ENCODE results near the gene MAML2.

- TF ChIP-seq CTCF (IDR thresholded peaks at IDR 0.05; ENCODE audit: poor library complexity) = no peak
- TF ChIP-seq EZH2 (IDR thresholded peaks at IDR 0.05; ENCODE audit: borderline replicate concordance) = no peak
- no peak for TF ChIP-seq EZH2phosphoT487 (IDR thresholded peaks at IDR 0.05; ENCODE audit: low read depth, severe bottlenecking, unreplicated experiment)
These were observed 22.9 kb downstream of the MAML2 start for GRCh38 chr11:96319898-96320656.

All from hepatocyte (in vitro differentiated cells).